AG09319 (cell line): ENCODE measurements around the gene PALLD.
A peak's percentile ranks its signal among the peaks of the same experiment; 100 is the strongest.

Experiments used
- DNase-seq: peaks from one replicate; pipeline ENCODE4 v3.0.0-alpha.2; 2010; ENCODE audit warnings: low read depth; ENCODE audit errors: extremely low read depth
- TF ChIP-seq, protein P1 (sequence below): IDR thresholded peaks from 2 replicates; pipeline ENCODE4 v1.5.1; 2011; ENCODE audit warnings: low read depth, mild to moderate bottlenecking, inconsistent platforms, low read length, moderate library complexity

Gene PALLD

DNA sequence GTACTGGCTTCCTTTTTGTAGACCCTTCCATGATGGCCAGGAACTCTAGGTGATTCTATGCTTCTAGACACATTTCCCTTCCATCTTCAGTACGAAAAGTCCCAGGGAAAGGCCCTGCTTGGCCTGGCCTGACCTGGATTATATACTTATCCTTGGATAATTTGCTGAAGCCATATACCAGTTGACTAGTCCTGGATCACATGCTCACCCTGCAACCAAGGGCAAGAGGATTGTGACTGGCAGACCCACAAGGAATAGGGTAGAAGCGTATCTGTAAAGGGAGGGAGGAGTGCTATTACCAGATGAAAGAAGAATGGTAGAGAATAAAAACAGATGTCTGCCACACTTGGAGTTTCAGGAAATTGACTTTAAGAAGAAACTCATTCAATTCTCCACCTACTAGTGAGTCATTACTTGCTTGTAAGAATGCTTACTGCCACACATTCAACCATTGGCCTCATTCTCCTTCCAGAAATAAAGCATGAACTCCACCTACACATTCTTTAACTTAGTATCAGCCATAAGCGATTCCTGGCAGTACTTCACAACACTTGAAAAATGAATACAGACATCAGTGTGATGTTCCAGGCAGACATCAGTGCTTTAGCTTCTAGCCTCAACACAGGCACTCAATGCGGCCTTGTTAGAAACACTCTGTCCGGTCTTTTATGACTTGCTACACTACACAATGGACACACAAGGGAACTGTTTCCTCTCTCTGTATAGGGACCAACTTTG, 371.4 kb downstream of the PALLD start:
- DNase-seq: peak; percentile 60
- TF ChIP-seq, protein P1, sequence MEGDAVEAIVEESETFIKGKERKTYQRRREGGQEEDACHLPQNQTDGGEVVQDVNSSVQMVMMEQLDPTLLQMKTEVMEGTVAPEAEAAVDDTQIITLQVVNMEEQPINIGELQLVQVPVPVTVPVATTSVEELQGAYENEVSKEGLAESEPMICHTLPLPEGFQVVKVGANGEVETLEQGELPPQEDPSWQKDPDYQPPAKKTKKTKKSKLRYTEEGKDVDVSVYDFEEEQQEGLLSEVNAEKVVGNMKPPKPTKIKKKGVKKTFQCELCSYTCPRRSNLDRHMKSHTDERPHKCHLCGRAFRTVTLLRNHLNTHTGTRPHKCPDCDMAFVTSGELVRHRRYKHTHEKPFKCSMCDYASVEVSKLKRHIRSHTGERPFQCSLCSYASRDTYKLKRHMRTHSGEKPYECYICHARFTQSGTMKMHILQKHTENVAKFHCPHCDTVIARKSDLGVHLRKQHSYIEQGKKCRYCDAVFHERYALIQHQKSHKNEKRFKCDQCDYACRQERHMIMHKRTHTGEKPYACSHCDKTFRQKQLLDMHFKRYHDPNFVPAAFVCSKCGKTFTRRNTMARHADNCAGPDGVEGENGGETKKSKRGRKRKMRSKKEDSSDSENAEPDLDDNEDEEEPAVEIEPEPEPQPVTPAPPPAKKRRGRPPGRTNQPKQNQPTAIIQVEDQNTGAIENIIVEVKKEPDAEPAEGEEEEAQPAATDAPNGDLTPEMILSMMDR: no peak

DNA sequence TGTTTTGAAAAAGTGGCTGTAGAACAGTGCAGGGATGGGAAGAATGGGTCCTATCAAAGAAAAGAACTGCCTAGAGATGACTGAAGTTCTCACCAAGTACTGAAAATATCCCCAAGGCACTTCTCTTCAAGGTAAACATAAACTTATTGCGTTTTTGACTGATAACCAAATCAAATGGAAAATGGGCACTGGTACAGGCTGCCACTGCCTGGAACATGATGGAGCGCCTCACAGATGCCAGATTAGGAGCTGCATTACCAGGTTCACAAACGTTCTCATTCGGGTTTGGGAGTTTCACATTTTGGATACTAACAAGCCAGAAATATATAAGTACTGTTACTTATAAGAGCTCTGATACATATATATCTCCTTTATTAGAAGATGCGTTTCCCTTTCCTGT, 371.9 kb downstream of the PALLD start:
- no peak for DNase-seq

DNA sequence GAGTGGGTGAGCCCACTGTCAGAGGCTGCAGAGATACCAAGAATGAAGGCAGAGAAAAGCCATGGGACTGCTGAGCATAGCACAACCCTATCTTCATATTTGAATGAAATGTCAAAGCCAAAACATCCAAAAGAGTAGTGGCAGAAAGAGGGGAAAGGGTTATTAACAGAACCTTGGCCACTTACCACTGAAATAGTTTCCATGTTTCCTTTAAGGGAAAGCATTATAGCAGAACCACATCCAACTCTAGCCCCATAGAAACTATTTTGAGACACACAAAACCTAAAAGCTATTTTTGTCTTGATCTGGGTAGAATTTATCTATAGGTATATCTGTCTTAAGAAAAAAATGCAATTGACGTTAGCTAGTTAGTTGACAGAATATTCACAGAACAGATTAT, 373.2 kb downstream of the PALLD start:
- TF ChIP-seq, protein P1: no peak
- no peak for DNase-seq

More for the DNA sequence above, 371.9 kb downstream of the PALLD start:
- TF ChIP-seq, protein P1: no peak

DNA sequence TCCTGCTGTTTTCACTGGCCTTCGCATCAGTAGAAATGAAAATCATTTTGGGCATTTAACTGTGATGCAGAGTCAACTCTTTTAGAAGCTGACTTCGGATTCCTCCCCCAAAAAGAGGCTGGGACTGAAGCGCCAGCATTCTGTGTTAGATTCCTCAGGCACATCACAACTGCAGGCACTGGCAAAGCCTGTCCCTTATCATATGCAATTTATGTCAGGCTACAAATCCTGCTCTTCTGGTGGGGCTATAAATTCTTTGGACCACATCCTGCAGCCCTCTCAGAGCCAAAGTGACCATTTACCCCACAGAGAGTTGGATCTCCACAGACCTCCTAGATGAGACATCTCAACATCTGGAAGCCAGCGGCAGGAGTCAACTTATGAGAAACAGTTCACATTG, 374.8 kb downstream of the PALLD start:
- DNase-seq: no peak
- TF ChIP-seq, protein P1: no peak

DNA sequence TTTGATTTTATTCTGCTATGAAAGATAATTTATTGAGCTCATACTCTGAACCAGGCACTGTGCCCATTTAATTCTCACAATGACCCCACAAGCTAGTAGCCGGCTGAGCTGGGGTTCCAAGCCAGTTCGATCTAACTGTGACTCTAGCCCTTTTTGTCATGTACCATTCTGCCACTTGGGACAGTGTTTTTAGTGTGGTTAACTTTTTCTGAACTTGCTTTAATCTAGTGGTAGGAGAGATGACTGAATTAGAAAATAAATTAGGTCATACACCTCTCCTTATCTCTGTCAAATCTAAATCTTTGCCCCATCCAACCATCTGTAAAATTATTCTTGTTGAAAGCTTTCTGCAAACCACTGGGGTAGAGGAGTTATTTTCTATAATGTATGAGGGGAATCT, 377.2 kb downstream of the PALLD start:
- no peak for DNase-seq
- TF ChIP-seq, protein P1: no peak

DNA sequence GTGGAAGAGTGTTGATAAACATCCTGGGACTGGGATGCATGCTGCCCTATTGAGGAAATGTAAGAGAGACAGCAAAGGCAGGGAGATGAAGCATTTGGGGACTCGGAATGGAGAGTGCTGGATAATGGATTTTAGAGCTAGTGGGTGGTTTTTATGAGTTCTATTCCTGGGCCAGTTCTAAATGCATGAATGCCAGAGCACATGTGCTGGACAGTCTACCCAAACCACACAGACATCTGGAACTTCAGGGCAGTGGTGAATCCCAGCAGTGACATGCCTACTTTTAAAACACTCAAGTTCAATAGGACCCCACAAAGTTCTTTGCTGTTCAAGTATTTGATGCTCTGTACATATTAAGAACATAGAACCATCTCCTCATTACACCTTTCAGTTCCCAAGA, 379.3 kb downstream of the PALLD start:
- TF ChIP-seq, protein P1: no peak
- no peak for DNase-seq

DNA sequence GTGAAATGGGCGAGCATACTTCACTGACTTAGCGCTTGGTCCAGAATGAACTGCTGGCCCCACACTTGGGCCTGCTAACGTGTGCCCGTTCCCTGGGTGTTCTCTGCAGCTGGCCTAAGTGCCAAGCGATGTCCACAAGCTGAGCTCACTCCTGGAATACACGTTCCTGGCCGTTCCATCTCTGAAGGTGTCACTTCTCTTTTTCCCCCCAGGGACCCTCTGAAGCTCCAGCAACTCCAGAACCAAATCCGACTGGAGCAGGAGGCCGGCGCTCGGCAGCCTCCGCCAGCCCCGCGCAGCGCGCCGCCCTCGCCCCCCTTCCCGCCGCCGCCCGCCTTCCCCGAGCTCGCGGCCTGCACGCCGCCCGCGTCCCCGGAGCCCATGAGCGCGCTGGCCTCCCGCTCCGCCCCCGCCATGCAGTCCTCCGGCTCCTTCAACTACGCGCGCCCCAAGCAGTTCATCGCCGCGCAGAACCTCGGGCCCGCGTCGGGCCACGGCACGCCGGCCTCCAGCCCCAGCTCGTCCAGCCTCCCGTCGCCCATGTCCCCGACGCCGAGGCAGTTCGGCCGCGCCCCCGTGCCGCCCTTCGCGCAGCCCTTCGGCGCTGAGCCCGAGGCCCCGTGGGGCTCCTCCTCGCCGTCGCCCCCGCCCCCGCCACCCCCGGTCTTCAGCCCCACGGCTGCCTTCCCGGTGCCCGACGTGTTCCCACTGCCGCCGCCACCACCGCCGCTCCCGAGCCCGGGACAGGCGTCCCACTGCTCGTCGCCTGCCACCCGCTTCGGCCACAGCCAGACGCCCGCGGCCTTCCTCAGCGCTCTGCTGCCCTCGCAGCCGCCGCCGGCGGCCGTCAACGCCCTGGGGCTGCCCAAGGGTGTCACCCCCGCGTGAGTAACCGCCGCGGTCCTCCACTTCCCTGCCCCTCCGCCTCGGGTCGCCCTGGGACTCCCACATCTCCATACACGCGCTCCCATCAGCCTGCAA, 380.9 kb downstream of the PALLD start:
- no peak for DNase-seq

More for the DNA sequence above, 380.9 kb downstream of the PALLD start:
- TF ChIP-seq, protein P1: no peak
